Measurements from ENCODE around the gene CHPF.

DNA sequence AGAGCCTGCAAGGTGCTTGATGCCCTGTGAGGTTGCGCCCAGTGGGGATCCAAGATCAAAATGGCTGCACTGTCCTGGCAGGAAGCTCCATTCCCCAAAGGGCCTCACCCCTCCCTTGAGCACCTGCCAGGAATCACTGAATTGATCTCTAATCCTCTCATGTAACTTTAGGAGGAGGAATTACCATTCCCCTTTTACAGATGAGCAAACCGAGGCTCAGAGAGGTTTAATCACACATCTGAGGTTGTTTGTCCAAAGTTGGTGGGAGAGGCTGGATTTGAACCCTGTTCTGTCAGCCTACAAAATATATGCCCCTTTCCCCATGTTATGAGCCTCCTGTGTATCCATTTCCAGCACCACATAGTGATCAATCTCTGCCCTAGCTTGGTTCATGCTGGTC lies 18.8 kb downstream of the CHPF start:
- TF ChIP-seq EZH2phosphoT487 (IDR thresholded peaks at IDR 0.05; ENCODE audit: insufficient read depth, low read depth) (no peak), EZH2 (IDR thresholded peaks at IDR 0.05; ENCODE audit: insufficient read depth, poor library complexity, severe bottlenecking) (no peak)
